ENCODE data around the gene MLN. TPM values are rescaled to one million over a fixed set of nuclear protein-coding genes. Genes with fewer than 3 reads are reported as not detected.

The MLN gene
- polyA plus RNA-seq, 3 donors from 2014 or later: not detected

GRCh38 chr6:33774774-33775173, 29.0 kb downstream of the MLN start:
- H3K4me1 Mint-ChIP-seq: peaks cover 11 to 13% of the 10 kb centered on the region in 2 donors

GRCh38 chr6:33772902-33773472, 30.8 kb downstream of the MLN start:
- Mint-ChIP-seq H3K27me3 (ENCODE audit: low read depth in 3 of 3) (peaks cover 3 to 9% (median 5%) of the 10 kb centered on the region in 3 donors), H3K36me3 (peaks cover 12 to 37% (median 16%) of the 10 kb centered on the region in 3 donors), H3K9me3 (no peaks in the 10 kb centered on the region), H3K27ac (peak overlapping the region in 1 of 6 donors; percentile 15), H3K4me3 (no peak overlapping the region), H3K4me1 (peaks cover 11 to 13% of the 10 kb centered on the region in 2 donors)
- DNase-seq: no peak

More at GRCh38 chr6:33774774-33775173, 29.0 kb downstream of the MLN start:
- H3K27me3 Mint-ChIP-seq (ENCODE audit: low read depth in 3 of 3): peaks cover 3 to 7% (median 3%) of the 10 kb centered on the region in 3 donors
- H3K9me3 Mint-ChIP-seq: no peaks in the 10 kb centered on the region
- no peak for DNase-seq
- H3K36me3 Mint-ChIP-seq: peaks cover 14 to 50% (median 19%) of the 10 kb centered on the region in 3 donors
- H3K27ac Mint-ChIP-seq: no peak overlapping the region
- no peak overlapping the region for H3K4me3 Mint-ChIP-seq

GRCh38 chr6:33772082-33772830, 31.5 kb downstream of the MLN start:
- H3K27me3 Mint-ChIP-seq (ENCODE audit: low read depth in 3 of 3): peaks cover 5 to 7% (median 6%) of the 10 kb centered on the region in 3 donors
- peaks cover 9 to 29% (median 13%) of the 10 kb centered on the region in 3 donors for H3K36me3 Mint-ChIP-seq
- no peaks in the 10 kb centered on the region for H3K9me3 Mint-ChIP-seq
- H3K4me3 Mint-ChIP-seq: no peak overlapping the region
- peak overlapping the region in 2 of 6 donors; percentile 23 to 28 for H3K27ac Mint-ChIP-seq
- no peak for DNase-seq
- peaks cover 11 to 13% of the 10 kb centered on the region in 2 donors for H3K4me1 Mint-ChIP-seq

- H3K27ac Mint-ChIP-seq: peak overlapping the region in 1 of 6 donors; percentile 28
- peaks cover 5 to 6% (median 6%) of the 10 kb centered on the region in 3 donors for H3K27me3 Mint-ChIP-seq (ENCODE audit: low read depth in 3 of 3)
Measured at GRCh38 chr6:33771146-33772081, 32.4 kb downstream of the MLN start.

GRCh38 chr6:33770833-33771145, 33.0 kb downstream of the MLN start:
- H3K27me3 Mint-ChIP-seq (ENCODE audit: low read depth in 3 of 3): peaks cover 4 to 6% (median 6%) of the 10 kb centered on the region in 3 donors

More at GRCh38 chr6:33771146-33772081, 32.4 kb downstream of the MLN start:
- Mint-ChIP-seq H3K36me3 (peaks cover 8 to 23% (median 11%) of the 10 kb centered on the region in 3 donors), H3K4me3 (no peak overlapping the region), H3K9me3 (no peaks in the 10 kb centered on the region), H3K4me1 (peaks cover 11 to 13% of the 10 kb centered on the region in 2 donors)
- DNase-seq: peak; percentile 47 to 63 (median 60)

GRCh38 chr6:33770124-33770832, 33.5 kb downstream of the MLN start:
- Mint-ChIP-seq H3K36me3 (peaks cover 3 to 14% (median 5%) of the 10 kb centered on the region in 3 donors), H3K27ac (no peak overlapping the region)

More at GRCh38 chr6:33770833-33771145, 33.0 kb downstream of the MLN start:
- Mint-ChIP-seq H3K9me3 (no peaks in the 10 kb centered on the region), H3K4me1 (peaks cover 11 to 13% of the 10 kb centered on the region in 2 donors), H3K4me3 (no peak overlapping the region), H3K27ac (no peak overlapping the region), H3K36me3 (peaks cover 3 to 17% (median 5%) of the 10 kb centered on the region in 3 donors)
- no peak for DNase-seq

GRCh38 chr6:33769248-33769821, 34.5 kb downstream of the MLN start:
- H3K4me3 Mint-ChIP-seq: no peak overlapping the region
- DNase-seq: no peak
- peaks cover 0 to 6% (median 5%) of the 10 kb centered on the region in 3 donors for H3K36me3 Mint-ChIP-seq
- peaks cover 11 to 13% of the 10 kb centered on the region in 2 donors for H3K4me1 Mint-ChIP-seq
- no peaks in the 10 kb centered on the region for H3K9me3 Mint-ChIP-seq
- H3K27me3 Mint-ChIP-seq (ENCODE audit: low read depth in 3 of 3): peaks cover 5 to 6% (median 6%) of the 10 kb centered on the region in 3 donors
- H3K27ac Mint-ChIP-seq: no peak overlapping the region

More at GRCh38 chr6:33770124-33770832, 33.5 kb downstream of the MLN start:
- H3K27me3 Mint-ChIP-seq (ENCODE audit: low read depth in 3 of 3): peaks cover 3 to 8% (median 6%) of the 10 kb centered on the region in 3 donors
- DNase-seq: no peak
- H3K4me3 Mint-ChIP-seq: no peak overlapping the region
- peaks cover 11 to 13% of the 10 kb centered on the region in 2 donors for H3K4me1 Mint-ChIP-seq
- H3K9me3 Mint-ChIP-seq: no peaks in the 10 kb centered on the region

- peak; percentile 54 to 59 (median 55) for DNase-seq
- no peak overlapping the region for H3K27ac Mint-ChIP-seq
- H3K27me3 Mint-ChIP-seq (ENCODE audit: low read depth in 3 of 3): peaks cover 5 to 6% (median 6%) of the 10 kb centered on the region in 3 donors
- no peak overlapping the region for H3K4me3 Mint-ChIP-seq
- H3K36me3 Mint-ChIP-seq: peaks cover 0 to 6% (median 5%) of the 10 kb centered on the region in 3 donors
- H3K9me3 Mint-ChIP-seq: no peaks in the 10 kb centered on the region
- peaks cover 11 to 13% of the 10 kb centered on the region in 2 donors for H3K4me1 Mint-ChIP-seq
Measured at GRCh38 chr6:33768644-33769120, 35.1 kb downstream of the MLN start.

- Mint-ChIP-seq H3K4me3 (no peak overlapping the region), H3K27me3 (ENCODE audit: low read depth in 3 of 3) (peaks cover 4 to 7% (median 5%) of the 10 kb centered on the region in 3 donors)
Measured at GRCh38 chr6:33766921-33767907, 36.6 kb downstream of the MLN start.

GRCh38 chr6:33765368-33765767, 38.4 kb downstream of the MLN start:
- DNase-seq: no peak
- H3K4me3 Mint-ChIP-seq: no peak overlapping the region
- H3K9me3 Mint-ChIP-seq: no peaks in the 10 kb centered on the region
- no peaks in the 10 kb centered on the region for H3K4me1 Mint-ChIP-seq
- H3K27me3 Mint-ChIP-seq (ENCODE audit: low read depth in 3 of 3): peaks cover 2 to 9% (median 5%) of the 10 kb centered on the region in 3 donors
- H3K27ac Mint-ChIP-seq: no peak overlapping the region
- H3K36me3 Mint-ChIP-seq: no peaks in the 10 kb centered on the region

More at GRCh38 chr6:33766921-33767907, 36.6 kb downstream of the MLN start:
- Mint-ChIP-seq H3K9me3 (no peaks in the 10 kb centered on the region), H3K36me3 (no peaks in the 10 kb centered on the region), H3K27ac (no peak overlapping the region), H3K4me1 (peaks cover 6 to 9% of the 10 kb centered on the region in 2 donors)
- DNase-seq: no peak

GRCh38 chr6:33764036-33764435, 39.8 kb downstream of the MLN start:
- H3K27ac Mint-ChIP-seq: no peak overlapping the region

More at GRCh38 chr6:33764036-33764435, 39.8 kb downstream of the MLN start:
- Mint-ChIP-seq H3K36me3 (no peaks in the 10 kb centered on the region), H3K27me3 (ENCODE audit: low read depth in 3 of 3) (peaks cover 0 to 9% (median 5%) of the 10 kb centered on the region in 3 donors), H3K4me1 (no peaks in the 10 kb centered on the region), H3K9me3 (no peaks in the 10 kb centered on the region), H3K4me3 (no peak overlapping the region)
- DNase-seq: no peak

Measured in immature natural killer cell (primary cell).